A549 treated with CpdA at 1 μM for 4 hours (cell line): ENCODE measurements around the gene POGLUT2. TPM values are rescaled to one million over a fixed set of nuclear protein-coding genes. Genes with fewer than 3 reads are reported as not detected.

Source experiments
- total RNA-seq: library from RNA; stranded (reverse); fragments of 200-300 nt; extraction: Qiagen RNA extraction; gene quantifications from 5 replicates; pipeline ENCODE4 v1.2.3, GENCODE V29; 2022; ENCODE audit warnings: low read depth

Gene POGLUT2
- total RNA-seq, result 5.9 to 7.7 TPM (median 6.9 TPM) in 5 replicates

DNA sequence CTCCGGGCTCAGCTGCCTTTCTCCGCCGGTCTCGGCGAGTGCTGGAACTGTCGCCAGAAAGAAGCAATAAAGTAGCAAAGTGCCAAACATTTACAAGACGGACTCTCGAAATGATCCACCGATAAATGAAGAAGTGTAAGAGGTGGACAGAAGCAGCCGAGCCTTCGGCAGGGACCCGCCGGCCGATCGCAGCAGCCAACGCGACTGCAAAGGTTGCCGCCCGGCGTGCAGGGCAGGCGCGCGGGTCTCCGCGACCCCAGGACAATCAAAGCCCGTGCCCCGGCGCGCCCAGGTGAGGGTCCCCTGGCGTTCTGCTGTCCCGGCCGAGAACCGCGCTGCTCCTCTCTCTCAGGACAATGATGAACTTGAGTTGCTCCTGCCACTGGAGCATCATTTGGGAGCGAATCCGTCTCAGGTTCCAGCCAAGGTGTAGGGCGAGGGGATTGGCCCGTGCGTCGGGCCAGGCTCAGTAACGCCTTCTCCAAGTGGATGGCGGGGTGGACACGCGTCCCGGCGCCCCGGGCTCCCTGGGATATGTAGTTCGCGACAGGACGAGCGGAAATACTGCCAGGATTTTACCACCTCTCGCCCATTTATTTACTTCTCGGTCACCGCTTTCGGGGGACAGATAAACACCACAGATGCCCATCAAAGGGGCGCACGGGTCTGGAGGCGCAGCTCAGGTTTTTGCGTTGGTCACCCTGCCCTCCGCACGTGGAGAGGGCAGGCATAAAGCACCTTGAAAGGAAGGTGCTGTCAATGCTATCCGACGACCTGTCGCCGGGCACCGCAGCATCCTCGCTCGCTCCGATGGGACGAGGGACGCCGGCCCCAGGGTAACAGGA is at the start of gene POGLUT2, which contains the start of gene BIVM:
TSS of gene POGLUT2 (minus strand) at position 396 of the 845 bp plus-strand sequence. CDS start at position 90, 306 bp downstream.
TSS of gene BIVM (plus strand) at position 539 of the 845 bp plus-strand sequence. CDS start 8,149 bp downstream, outside the sequence.

DNA sequence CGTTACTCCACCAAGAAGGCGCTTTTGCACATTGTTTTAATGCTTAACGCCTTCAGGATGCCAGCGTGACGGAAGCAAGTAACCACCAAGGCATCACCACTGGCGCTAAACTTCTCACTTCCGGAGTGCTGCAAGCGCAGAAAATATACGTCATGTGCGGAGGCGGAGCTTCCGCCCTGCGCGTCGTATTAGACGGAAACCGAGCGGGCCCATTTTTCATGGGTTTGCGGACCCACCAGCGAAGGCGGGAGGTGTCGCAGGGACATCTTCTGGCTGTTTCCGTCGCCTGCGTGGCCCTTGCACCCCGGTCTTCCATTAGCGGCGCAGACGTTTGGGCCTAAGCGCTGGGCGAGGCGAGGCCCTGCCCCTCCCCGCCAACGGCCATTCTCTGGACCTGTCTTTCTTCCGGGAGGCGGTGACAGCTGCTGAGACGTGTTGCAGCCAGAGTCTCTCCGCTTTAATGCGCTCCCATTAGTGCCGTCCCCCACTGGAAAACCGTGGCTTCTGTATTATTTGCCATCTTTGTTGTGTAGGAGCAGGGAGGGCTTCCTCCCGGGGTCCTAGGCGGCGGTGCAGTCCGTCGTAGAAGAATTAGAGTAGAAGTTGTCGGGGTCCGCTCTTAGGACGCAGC is 47.0 kb upstream of the POGLUT2 start, which contains the start of gene ERCC5:
TSS of gene ERCC5 (plus strand) at position 403 of the 631 bp plus-strand sequence. CDS start 235 bp downstream, outside the sequence.

DNA sequence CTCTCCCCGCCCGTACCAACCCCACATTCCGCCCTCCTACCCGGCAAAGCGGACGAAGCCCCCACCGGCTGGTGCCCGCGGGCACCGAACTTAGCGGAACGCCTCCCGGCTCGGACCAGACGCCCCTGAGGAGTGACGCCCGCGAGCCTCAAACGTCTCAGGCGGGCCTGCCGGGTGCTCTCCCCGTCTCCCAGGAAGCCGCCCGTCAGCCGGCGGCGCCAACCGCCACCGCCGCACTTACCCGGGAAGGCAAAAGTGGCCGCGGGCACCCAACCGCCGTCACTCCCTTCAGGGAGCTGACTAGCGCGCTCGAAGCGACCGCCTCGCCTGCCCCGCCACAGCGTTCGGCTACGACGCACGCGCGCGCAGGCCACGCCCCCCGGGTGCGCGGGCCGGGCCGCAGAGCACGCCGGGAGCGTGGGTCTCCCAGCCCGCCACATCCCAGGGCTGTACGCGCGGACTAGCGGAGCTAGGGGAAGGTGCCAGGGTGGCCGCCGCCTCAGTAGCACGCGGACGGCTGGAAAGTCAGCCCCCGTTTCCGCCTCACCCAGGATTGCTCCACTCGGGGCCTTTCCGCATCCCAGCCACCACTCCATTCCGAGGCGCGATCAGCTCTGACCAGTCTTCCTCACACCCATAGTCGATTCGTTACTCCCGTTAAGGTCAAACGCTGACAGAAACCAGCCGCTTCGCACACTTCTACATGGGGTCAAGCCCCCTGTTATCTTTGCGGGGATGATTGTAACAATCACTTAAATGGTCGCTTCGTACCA is 25.1 kb downstream of the POGLUT2 start, which contains the start of gene TEX30:
TSS of gene TEX30 (minus strand) at position 346 of the 773 bp plus-strand sequence. CDS start 3,760 bp downstream, outside the sequence.

Other genes with a start within 250 kb of the POGLUT2 start
- gene TPP2, start 202.0 kb downstream of the POGLUT2 start, total RNA-seq, result 15.3 to 20.1 TPM (median 18.7 TPM) in 5 replicates
- gene METTL21C, start 103.9 kb downstream of the POGLUT2 start, total RNA-seq, result not detected in 5 replicates
- gene TEX30, start 25.2 kb downstream of the POGLUT2 start, total RNA-seq, result 13.2 to 16.2 TPM (median 14.9 TPM) in 5 replicates
- gene BIVM, start 143 bp upstream of the POGLUT2 start, total RNA-seq, result 3.5 to 5.4 TPM (median 4.2 TPM) in 5 replicates
- gene ERCC5, start 47.1 kb upstream of the POGLUT2 start, total RNA-seq, result 14.7 to 24.0 TPM (median 17.3 TPM) in 5 replicates